Measurements from ENCODE around the gene TMPRSS5. TPM values are rescaled to one million over a fixed set of nuclear protein-coding genes. Genes with fewer than 3 reads are reported as not detected.

TMPRSS5 gene
- total RNA-seq, 4 donors from 2014 or later: 1.5 TPM; not detected in 3

DNA sequence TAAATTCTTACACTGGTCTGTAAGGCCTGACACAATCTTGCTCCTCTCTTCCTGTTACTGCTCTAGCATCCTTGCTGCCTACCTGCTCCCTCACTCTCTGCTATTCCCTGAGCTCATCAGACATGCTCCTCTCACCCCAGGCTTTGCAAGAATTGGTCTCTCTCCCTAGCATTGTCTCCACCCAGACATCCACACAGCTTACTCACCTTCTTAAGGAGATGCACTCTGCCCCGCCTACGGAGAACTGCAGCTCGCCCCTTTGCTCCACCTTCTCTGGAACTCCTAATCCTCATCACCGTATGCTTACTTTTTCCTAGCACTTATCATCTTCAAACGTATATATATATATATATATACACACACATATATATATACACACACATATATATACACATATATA, 23.3 kb upstream of the TMPRSS5 start:
- peaks cover 0 to 16% (median 0%) of the 10 kb centered on the region in 3 donors for H3K36me3 ChIP-seq
- no peak for DNase-seq
- peaks cover 0 to 4% (median 0%) of the 10 kb centered on the region in 4 donors for H3K4me1 ChIP-seq
- H3K27me3 ChIP-seq: no peaks in the 10 kb centered on the region
- no peak overlapping the region for H3K4me3 ChIP-seq
- TF ChIP-seq, protein P1, sequence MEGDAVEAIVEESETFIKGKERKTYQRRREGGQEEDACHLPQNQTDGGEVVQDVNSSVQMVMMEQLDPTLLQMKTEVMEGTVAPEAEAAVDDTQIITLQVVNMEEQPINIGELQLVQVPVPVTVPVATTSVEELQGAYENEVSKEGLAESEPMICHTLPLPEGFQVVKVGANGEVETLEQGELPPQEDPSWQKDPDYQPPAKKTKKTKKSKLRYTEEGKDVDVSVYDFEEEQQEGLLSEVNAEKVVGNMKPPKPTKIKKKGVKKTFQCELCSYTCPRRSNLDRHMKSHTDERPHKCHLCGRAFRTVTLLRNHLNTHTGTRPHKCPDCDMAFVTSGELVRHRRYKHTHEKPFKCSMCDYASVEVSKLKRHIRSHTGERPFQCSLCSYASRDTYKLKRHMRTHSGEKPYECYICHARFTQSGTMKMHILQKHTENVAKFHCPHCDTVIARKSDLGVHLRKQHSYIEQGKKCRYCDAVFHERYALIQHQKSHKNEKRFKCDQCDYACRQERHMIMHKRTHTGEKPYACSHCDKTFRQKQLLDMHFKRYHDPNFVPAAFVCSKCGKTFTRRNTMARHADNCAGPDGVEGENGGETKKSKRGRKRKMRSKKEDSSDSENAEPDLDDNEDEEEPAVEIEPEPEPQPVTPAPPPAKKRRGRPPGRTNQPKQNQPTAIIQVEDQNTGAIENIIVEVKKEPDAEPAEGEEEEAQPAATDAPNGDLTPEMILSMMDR (IDR thresholded peaks at IDR 0.05): no peak
- TF ChIP-seq POLR2A (IDR thresholded peaks at IDR 0.05): no peak
- H3K9me3 ChIP-seq: no peaks in the 10 kb centered on the region
- no peak overlapping the region for H3K27ac ChIP-seq

DNA sequence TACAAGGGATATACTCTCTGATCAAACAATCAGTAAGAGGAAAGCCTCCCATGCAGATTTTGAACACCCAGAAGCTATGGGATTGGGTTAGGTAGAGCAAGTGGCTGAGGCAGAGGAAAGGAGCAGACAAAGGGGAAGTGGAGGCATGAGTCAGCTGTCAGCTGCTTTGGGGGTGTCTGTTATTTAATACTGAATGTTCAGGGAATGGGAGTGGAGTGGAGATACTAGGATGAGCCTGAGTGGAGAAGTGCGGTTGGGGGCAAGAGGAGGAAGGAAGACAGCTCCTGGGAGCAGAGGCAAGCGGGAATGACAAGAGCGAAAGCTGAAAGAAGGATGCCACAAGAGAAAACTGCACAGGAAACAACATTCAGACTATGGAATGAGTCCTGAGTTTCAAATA, 22.7 kb upstream of the TMPRSS5 start:
- TF ChIP-seq, protein P1 (IDR thresholded peaks at IDR 0.05): no peak
- TF ChIP-seq POLR2A (IDR thresholded peaks at IDR 0.05): no peak
- H3K4me1 ChIP-seq: peaks cover 0 to 4% (median 0%) of the 10 kb centered on the region in 4 donors
- peaks cover 0 to 9% (median 0%) of the 10 kb centered on the region in 3 donors for H3K36me3 ChIP-seq
- no peaks in the 10 kb centered on the region for H3K9me3 ChIP-seq
- DNase-seq: no peak
- H3K27ac ChIP-seq: no peak overlapping the region
- no peak overlapping the region for H3K4me3 ChIP-seq
- H3K27me3 ChIP-seq: no peaks in the 10 kb centered on the region

DNA sequence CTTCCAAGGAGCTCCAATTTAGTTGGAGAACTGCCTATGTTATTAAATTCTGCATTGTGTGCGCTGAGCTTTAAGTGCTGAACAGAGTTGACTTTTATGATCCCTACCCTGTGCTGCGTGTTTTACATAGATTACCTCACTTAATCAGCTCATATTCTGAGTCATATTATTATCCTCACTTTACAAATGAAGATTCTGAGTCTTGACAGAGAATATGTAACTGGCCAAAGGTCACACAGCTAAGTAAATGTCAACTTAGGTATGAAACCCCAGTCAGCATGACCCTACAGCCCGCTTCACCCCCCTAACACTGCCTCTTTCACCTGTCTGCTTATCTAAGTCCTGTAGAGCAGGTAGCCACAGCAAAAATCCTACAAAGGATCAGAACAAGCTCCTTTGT, 19.8 kb upstream of the TMPRSS5 start:
- no peak for DNase-seq

DNA sequence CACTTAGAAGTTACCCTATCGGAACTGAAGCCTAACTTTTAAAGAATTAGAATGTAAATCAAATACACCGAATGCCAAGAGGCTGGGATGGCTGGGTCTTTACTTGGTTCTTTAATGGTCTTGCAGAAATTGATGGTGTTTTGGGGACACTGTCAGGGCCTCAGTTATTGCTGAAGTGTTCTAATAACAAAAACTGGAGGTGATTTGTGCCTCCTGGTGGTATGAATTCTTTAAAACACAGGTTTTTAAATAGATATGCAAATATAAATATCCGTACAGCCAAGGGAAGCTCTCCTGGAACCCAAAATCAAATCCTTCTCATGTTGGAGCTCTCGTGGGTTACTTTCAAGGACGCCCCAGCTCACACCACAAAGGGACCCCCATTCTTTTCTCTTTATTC, 19.3 kb upstream of the TMPRSS5 start:
- Histone ChIP-seq H3K4me3 (no peak overlapping the region), H3K36me3 (no peaks in the 10 kb centered on the region), H3K4me1 (peaks cover 0 to 4% (median 0%) of the 10 kb centered on the region in 4 donors), H3K27me3 (no peaks in the 10 kb centered on the region), H3K27ac (no peak overlapping the region), H3K9me3 (no peaks in the 10 kb centered on the region)
- TF ChIP-seq, protein P1 (IDR thresholded peaks at IDR 0.05): no peak
- TF ChIP-seq POLR2A (IDR thresholded peaks at IDR 0.05): no peak
- DNase-seq: no peak

More for the DNA sequence above, 19.8 kb upstream of the TMPRSS5 start:
- Histone ChIP-seq H3K36me3 (no peaks in the 10 kb centered on the region), H3K9me3 (no peaks in the 10 kb centered on the region), H3K27me3 (no peaks in the 10 kb centered on the region), H3K4me1 (peaks cover 0 to 4% (median 0%) of the 10 kb centered on the region in 4 donors), H3K27ac (peak overlapping the region in 1 of 4 donors; percentile 11), H3K4me3 (no peak overlapping the region)
- TF ChIP-seq, protein P1 (IDR thresholded peaks at IDR 0.05): no peak
- no peak for TF ChIP-seq POLR2A (IDR thresholded peaks at IDR 0.05)

DNA sequence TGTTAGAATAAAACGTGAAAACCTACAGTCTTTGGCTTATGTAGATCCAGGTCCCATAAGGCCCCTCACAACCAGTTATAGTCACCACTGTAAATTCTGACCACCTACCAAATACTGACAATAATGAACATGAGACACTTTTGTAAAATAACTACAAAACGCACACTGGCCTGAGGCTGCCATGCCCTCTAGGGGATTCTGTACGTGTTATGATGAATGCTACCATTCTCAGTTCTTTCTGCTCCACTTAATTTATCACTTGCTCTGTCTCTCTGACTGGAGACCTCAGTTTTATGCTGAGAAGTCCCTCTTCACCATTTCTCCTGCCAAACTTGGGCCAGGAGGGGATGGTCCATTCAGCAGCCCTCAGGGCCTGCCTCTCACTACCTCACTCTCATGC, 18.7 kb upstream of the TMPRSS5 start:
- Histone ChIP-seq H3K27ac (no peak overlapping the region), H3K4me1 (peaks cover 0 to 4% (median 0%) of the 10 kb centered on the region in 4 donors), H3K27me3 (no peaks in the 10 kb centered on the region), H3K9me3 (no peaks in the 10 kb centered on the region), H3K36me3 (no peaks in the 10 kb centered on the region), H3K4me3 (no peak overlapping the region)
- TF ChIP-seq, protein P1 (IDR thresholded peaks at IDR 0.05): no peak
- TF ChIP-seq POLR2A (IDR thresholded peaks at IDR 0.05): no peak
- no peak for DNase-seq

DNA sequence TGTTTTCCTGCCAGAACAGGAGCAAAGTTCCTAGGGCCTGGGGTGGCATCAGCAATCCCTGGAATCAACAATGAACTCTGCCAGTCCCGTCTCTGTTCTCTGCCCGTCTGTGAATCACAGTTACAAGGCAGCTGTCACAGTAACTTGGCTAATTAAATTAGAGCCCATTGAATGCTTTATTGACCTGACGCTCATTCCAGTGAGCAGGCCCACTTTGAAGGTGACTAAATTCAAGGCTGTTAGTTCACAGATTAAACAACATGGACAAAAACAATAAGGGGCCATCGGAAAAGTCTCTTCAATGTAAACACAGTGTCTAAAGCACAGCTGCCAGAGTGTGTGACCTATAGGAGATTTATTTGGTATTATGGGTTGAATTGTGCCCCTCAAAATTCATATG, 17.7 kb upstream of the TMPRSS5 start:
- H3K9me3 ChIP-seq: no peaks in the 10 kb centered on the region
- no peak overlapping the region for H3K4me3 ChIP-seq
- no peak for DNase-seq
- H3K27ac ChIP-seq: no peak overlapping the region
- H3K27me3 ChIP-seq: no peaks in the 10 kb centered on the region
- TF ChIP-seq, protein P1 (IDR thresholded peaks at IDR 0.05): no peak
- TF ChIP-seq POLR2A (IDR thresholded peaks at IDR 0.05): no peak
- H3K4me1 ChIP-seq: peaks cover 0 to 4% (median 0%) of the 10 kb centered on the region in 4 donors
- H3K36me3 ChIP-seq: no peaks in the 10 kb centered on the region
